Measurements from ENCODE around the gene AAMP.

GRCh38 chr2:218219934-218220333 lies 50.0 kb downstream of the AAMP start:
- no peak for TF ChIP-seq CTCF (IDR thresholded peaks at IDR 0.05)
- no peak for TF ChIP-seq POLR2A (IDR thresholded peaks at IDR 0.05)
